Activated CD8-positive, alpha-beta memory T cell treated with anti-CD3 and anti-CD28 coated beads, Interleukin-2, amount 10 ng/mL, durations not matched to agents 7 days and 5 days (primary cell): Measurements from ENCODE around the gene SLC46A1. TPM values are rescaled to one million over a fixed set of nuclear protein-coding genes. Genes with fewer than 3 reads are reported as not detected.

Experiments used
- ATAC-seq: fragments of 150-1000 bp; cut with Tn5 transposase; one replicate; pipeline ENCODE4 v1.10.0; 2021; ENCODE audit warnings: moderate library complexity
- CTCF ChIA-PET: fragments of 350-600 bp; sonication (Branson Sonifier 250); formaldehyde crosslinking; loops from one replicate; lab custom pipeline; 2021; ENCODE audit warnings: antibody characterized with exemption; lab: Charles Lee
- DNase-seq: peaks from one replicate; pipeline ENCODE4 v3.0.0-alpha.2; 2020
- H3K27ac Mint-ChIP-seq: one replicate; pipeline ENCODE4 v1.8.0; 2021; ENCODE audit warnings: mild to moderate bottlenecking, mixed read lengths
- H3K27me3 Mint-ChIP-seq: one replicate; pipeline ENCODE4 v1.8.0; 2021; ENCODE audit warnings: mixed read lengths
- H3K36me3 Mint-ChIP-seq: one replicate; pipeline ENCODE4 v1.8.0; 2021; ENCODE audit warnings: mild to moderate bottlenecking, mixed read lengths
- H3K4me1 Mint-ChIP-seq: one replicate; pipeline ENCODE4 v1.8.0; 2021; ENCODE audit warnings: mixed read lengths
- H3K4me3 Mint-ChIP-seq: one replicate; pipeline ENCODE4 v1.8.0; 2021; ENCODE audit warnings: mild to moderate bottlenecking, moderate library complexity, mixed read lengths
- H3K9me3 Mint-ChIP-seq: one replicate; pipeline ENCODE4 v1.8.0; 2022; ENCODE audit warnings: low read depth, mixed read lengths
- microRNA-seq: library from miRNA; unstranded; fragments of <30 nt; microRNA quantifications from one replicate; pipeline ENCODE4 v1.2.0, GENCODE V29; 2022
- total RNA-seq, 2 experiments: library from RNA; stranded (reverse); gene quantifications; one replicate each; pipeline ENCODE4 v1.2.3, GENCODE V29; 2021

Gene SLC46A1
- total RNA-seq, 2 experiments from 2014 or later, result 3.0 to 5.3 TPM

DNA sequence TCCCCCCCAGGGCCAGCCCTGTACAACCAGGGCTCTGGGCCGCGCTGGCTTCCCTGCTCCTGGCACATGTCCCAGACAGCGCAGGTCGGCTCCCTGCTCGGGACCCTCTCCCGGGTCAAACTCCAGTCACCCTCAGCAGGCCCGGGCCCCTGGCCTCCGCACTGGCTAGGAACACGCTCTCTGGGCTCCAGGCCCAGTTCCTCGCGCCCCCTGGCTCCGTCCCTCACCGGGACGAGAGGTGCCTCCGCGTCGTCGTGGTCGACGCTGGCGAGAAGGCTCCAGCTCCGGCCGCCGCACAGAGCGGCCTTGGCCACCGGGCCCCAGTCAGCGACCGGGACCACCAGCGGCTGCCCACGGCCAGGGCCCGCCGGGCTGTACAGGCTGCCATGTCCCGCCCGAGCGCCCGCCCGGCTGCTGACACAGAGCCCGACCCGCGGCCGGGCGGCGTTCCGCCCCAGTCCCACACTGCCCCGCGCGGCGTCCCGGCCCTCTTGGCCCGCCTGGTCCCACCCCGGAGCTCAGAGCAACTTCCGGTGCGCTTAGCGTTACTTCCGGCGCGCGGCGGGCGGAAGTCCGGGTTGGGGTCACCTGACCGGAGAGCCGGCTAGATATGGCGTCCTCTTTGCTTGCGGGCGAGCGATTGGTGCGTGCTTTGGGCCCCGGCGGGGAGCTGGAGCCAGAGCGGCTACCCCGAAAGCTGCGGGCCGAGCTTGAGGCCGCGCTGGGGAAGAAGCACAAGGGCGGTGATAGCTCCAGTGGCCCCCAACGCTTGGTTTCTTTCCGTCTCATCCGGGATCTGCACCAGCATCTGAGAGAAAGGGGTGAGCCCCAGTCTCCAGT lies 48.7 kb downstream of the SLC46A1 start, which contains the start of gene POLDIP2:
POLDIP2 (minus strand) TSS at position 467 of the 840 bp plus-strand sequence; CDS start at position 388, 79 bp downstream.
- peak; percentile 99 for ATAC-seq
- H3K36me3 Mint-ChIP-seq, result peaks cover 35% of the 10 kb centered on the region
- H3K27me3 Mint-ChIP-seq, result no peaks in the 10 kb centered on the region

DNA sequence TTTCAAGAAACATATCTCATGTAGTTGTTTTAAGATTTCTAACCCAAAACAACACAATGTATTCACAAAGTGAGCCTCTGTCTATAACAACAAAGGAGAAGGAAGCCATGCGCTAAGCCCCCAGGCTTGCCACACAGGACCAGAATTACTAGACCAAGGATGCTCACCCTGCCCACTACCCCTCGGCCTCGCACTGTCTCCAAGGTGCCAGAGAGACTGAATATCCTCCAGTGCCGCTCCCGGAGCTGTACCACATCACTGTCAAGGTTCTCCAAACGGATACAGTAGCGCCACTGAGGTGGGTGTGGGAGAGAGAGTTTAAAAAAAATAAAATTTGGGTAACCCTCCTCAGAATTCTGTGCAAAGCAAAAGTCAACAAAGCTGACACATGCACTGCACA lies 55.7 kb downstream of the SLC46A1 start:
- DNase-seq (no peak), ATAC-seq (no peak)
- no peaks in the 10 kb centered on the region for H3K27me3 Mint-ChIP-seq
- peaks cover 55% of the 10 kb centered on the region for H3K36me3 Mint-ChIP-seq
- CTCF ChIA-PET, result interaction anchor here (0.6 kb wide), 1 partner anchor 216 kb away, joined by 3 read pairs; no protein-coding TSS in a partner anchor
- peaks cover 4% of the 10 kb centered on the region for H3K4me1 Mint-ChIP-seq
- H3K4me3 Mint-ChIP-seq, result no peak overlapping the region
- H3K27ac Mint-ChIP-seq, result no peak overlapping the region
- H3K9me3 Mint-ChIP-seq, result no peaks in the 10 kb centered on the region

More for the DNA sequence above, 48.7 kb downstream of the SLC46A1 start, which contains the start of gene POLDIP2:
- Mint-ChIP-seq H3K4me1 (peaks cover 35% of the 10 kb centered on the region), H3K4me3 (peak within 1 kb of the TSS; percentile 93), H3K9me3 (no peaks in the 10 kb centered on the region), H3K27ac (peak within 1 kb of the TSS; percentile 92)
- DNase-seq, result peak; percentile 97
- CTCF ChIA-PET, result interaction anchor here (0.6 to 2.6 kb wide), 13 partner anchors 9 to 464 kb away, joined by 3 to 17 read pairs (median 4); partner anchors contain the start of genes IFT20, LYRM9, TMEM97 and TNFAIP1

GRCh38 chr17:28348979-28349378 lies 57.0 kb downstream of the SLC46A1 start:
- ATAC-seq, result no peak
- Mint-ChIP-seq H3K9me3 (no peaks in the 10 kb centered on the region), H3K4me3 (no peak overlapping the region), H3K4me1 (no peaks in the 10 kb centered on the region), H3K27me3 (no peaks in the 10 kb centered on the region), H3K27ac (no peak overlapping the region), H3K36me3 (peaks cover 47% of the 10 kb centered on the region)
- CTCF ChIA-PET, result interaction anchor here (1.3 kb wide), 1 partner anchor 9 kb away, joined by 3 read pairs; the partner anchor contains the start of gene POLDIP2
- DNase-seq, result no peak

GRCh38 chr17:28347261-28347891 lies 58.6 kb downstream of the SLC46A1 start:
- H3K27me3 Mint-ChIP-seq, result no peaks in the 10 kb centered on the region
- CTCF ChIA-PET, result interaction anchor here (1.4 to 1.7 kb wide), 2 partner anchors 10 to 12 kb away, joined by 3 to 5 read pairs; partner anchors contain the start of genes IFT20, POLDIP2 and TNFAIP1
- no peaks in the 10 kb centered on the region for H3K4me1 Mint-ChIP-seq
- no peak overlapping the region for H3K4me3 Mint-ChIP-seq
- H3K36me3 Mint-ChIP-seq, result peaks cover 38% of the 10 kb centered on the region
- H3K27ac Mint-ChIP-seq, result no peak overlapping the region
- ATAC-seq (no peak), DNase-seq (no peak)
- no peaks in the 10 kb centered on the region for H3K9me3 Mint-ChIP-seq

DNA sequence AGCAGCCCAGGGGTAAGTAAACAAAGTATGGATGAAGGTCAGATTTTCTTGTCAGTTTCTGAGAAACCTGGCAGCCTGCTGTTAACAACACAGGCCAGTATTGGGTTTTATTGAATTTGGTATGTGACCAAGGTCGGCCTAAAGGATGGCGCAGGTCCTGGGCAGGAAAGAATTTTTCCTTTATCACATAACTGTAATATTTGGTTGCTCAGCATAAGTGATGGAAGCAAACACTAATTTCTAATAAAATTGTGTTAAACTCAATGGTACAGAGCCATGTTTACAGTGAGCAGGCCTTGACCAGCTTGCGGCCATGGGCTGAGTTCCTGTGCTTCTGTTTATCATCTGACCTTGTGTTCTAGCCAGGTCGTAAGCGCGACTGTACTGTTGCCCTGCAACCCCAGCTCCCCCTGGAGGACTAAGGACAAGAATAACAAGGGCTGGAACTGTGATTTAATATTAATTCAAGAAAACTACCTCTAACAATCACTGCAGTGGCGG lies 59.2 kb downstream of the SLC46A1 start:
- CTCF ChIA-PET, result interaction anchor here (1.4 to 1.7 kb wide), 2 partner anchors 10 to 11 kb away, joined by 3 to 5 read pairs; partner anchors contain the start of genes IFT20, POLDIP2 and TNFAIP1
- no peak overlapping the region for H3K27ac Mint-ChIP-seq
- H3K27me3 Mint-ChIP-seq, result no peaks in the 10 kb centered on the region
- no peaks in the 10 kb centered on the region for H3K4me1 Mint-ChIP-seq
- H3K4me3 Mint-ChIP-seq, result no peak overlapping the region
- H3K9me3 Mint-ChIP-seq, result no peaks in the 10 kb centered on the region
- DNase-seq, result no peak
- ATAC-seq, result no peak
- H3K36me3 Mint-ChIP-seq, result peaks cover 37% of the 10 kb centered on the region

DNA sequence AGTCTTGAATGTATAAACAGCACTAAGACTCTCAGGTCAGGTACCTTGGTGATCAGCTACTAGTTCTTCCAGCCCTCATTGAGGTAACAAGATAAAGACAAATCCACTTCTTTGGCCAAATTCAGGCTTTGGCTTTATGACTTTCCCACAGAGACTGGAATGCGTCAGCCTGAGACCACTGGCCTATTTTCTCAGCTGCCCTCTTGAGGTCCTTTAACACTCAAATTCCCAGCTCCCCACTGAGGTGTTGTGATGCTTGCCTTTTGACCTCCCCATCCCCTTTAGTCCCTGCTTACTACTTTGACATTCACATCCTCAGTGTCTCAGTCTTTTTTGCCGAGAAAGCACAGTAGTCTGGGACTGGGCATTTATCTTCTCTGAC lies 59.8 kb downstream of the SLC46A1 start:
- no peak for DNase-seq
- H3K4me3 Mint-ChIP-seq, result no peak overlapping the region
- H3K9me3 Mint-ChIP-seq, result no peaks in the 10 kb centered on the region
- no peak for ATAC-seq
- H3K27me3 Mint-ChIP-seq, result no peaks in the 10 kb centered on the region
- H3K36me3 Mint-ChIP-seq, result peaks cover 34% of the 10 kb centered on the region
- CTCF ChIA-PET, result interaction anchor here (1.4 to 1.7 kb wide), 2 partner anchors 11 kb away, joined by 3 to 5 read pairs; partner anchors contain the start of genes IFT20, POLDIP2 and TNFAIP1
- H3K4me1 Mint-ChIP-seq, result no peaks in the 10 kb centered on the region
- no peak overlapping the region for H3K27ac Mint-ChIP-seq

DNA sequence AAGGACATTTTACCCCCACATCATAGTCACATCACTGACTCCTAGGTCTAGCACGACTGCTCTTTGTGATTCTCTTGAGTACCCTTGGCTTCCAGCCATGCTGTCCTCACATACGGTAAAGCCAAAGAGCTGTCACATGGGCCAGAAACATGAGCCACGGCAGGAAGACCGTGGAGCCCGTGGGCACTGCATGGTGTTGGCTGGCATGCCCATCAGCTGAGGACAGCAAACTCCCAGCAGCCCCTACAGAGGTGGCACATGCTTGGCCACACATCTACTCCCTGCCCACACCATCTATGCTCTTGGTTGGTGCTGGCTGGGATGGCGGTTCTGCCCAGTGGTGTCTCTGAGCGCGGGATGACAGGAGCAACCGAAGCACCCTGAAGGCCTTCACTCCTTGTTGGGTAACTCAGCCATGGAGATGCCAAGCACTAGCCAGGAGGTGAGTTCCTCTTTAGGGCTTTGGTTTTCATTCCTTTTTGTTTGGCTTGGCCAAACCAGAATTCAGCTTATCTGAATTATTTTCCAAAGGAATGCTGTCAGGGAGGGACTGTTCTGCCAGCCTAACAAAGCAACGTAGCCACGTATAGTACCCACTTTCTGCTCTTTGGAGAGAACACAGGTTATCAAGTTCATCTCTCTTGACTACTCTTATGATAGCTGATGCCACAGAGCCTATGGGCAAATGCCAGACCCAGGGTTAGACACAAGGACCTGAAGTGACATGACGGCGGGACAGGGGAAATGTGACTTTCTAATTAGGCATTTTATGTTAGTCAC lies 60.4 kb downstream of the SLC46A1 start:
- H3K36me3 Mint-ChIP-seq, result peaks cover 34% of the 10 kb centered on the region
- DNase-seq, result no peak
- no peak overlapping the region for H3K27ac Mint-ChIP-seq
- no peaks in the 10 kb centered on the region for H3K27me3 Mint-ChIP-seq
- no peaks in the 10 kb centered on the region for H3K9me3 Mint-ChIP-seq
- no peaks in the 10 kb centered on the region for H3K4me1 Mint-ChIP-seq
- no peak for ATAC-seq
- CTCF ChIA-PET, result interaction anchor here (1.1 to 1.7 kb wide), 3 partner anchors 10 to 12 kb away, joined by 3 to 5 read pairs (median 3); partner anchors contain the start of genes IFT20, POLDIP2 and TNFAIP1
- no peak overlapping the region for H3K4me3 Mint-ChIP-seq

Small RNA genes lying within 50 kb of the gene (microRNA-seq; reads per million reads assigned to microRNA genes)
- gene MIR4723, result 3.0 reads per million

Other genes starting within 250 kb of the SLC46A1 start
- 10 to 100 TPM; 26.2 to 39.7 TPM for gene TMEM97, start 87.0 kb downstream of the SLC46A1 start, total RNA-seq
- 10 to 100 TPM; 20.2 to 22.8 TPM for gene IFT20, start 70.7 kb downstream of the SLC46A1 start, total RNA-seq
- gene TNFAIP1, start 70.5 kb downstream of the SLC46A1 start, total RNA-seq, result 10 to 100 TPM; 19.5 to 22.2 TPM
- gene POLDIP2, start 48.7 kb downstream of the SLC46A1 start, total RNA-seq, result 10 to 100 TPM; 68.6 to 83.5 TPM
- gene SEBOX, start 41.0 kb downstream of the SLC46A1 start, total RNA-seq, result not detected
- gene VTN, start 35.9 kb downstream of the SLC46A1 start, total RNA-seq, result under 1 TPM; 0.18 to 0.26 TPM
- 10 to 100 TPM; 20.2 to 24.8 TPM for gene SARM1, start 34.5 kb downstream of the SLC46A1 start, total RNA-seq
- gene SLC13A2, start 67.4 kb upstream of the SLC46A1 start, total RNA-seq, result not detected
- gene FOXN1, start 100.1 kb upstream of the SLC46A1 start, total RNA-seq, result not detected
- 10 to 100 TPM; 41.2 to 59.0 TPM for gene UNC119, start 146.4 kb upstream of the SLC46A1 start, total RNA-seq
- gene PIGS, start 165.3 kb upstream of the SLC46A1 start, total RNA-seq, result 10 to 100 TPM; 61.0 to 66.2 TPM
- gene ALDOC, start 170.7 kb upstream of the SLC46A1 start, total RNA-seq, result 10 to 100 TPM; 36.9 to 52.0 TPM
- 100 to 1,000 TPM; 151 to 197 TPM for gene SPAG5, start 192.8 kb upstream of the SLC46A1 start, total RNA-seq
- 10 to 100 TPM; 25.4 to 28.2 TPM for gene RSKR, start 208.0 kb upstream of the SLC46A1 start, total RNA-seq
- gene BLTP2, start 238.9 kb upstream of the SLC46A1 start, total RNA-seq, result 100 to 1,000 TPM; 163 to 186 TPM